GM18526 (cell line): ENCODE measurements around the gene AGBL5.
A peak's percentile ranks its signal among the peaks of the same experiment; 100 is the strongest.

ENCODE experiments used
- POLR2A ChIP-seq: IDR thresholded peaks from 3 replicates; pipeline ENCODE4 v1.6.1; 2011; ENCODE audit not compliant: insufficient read length; ENCODE audit errors: extremely low read depth

AGBL5 gene

DNA sequence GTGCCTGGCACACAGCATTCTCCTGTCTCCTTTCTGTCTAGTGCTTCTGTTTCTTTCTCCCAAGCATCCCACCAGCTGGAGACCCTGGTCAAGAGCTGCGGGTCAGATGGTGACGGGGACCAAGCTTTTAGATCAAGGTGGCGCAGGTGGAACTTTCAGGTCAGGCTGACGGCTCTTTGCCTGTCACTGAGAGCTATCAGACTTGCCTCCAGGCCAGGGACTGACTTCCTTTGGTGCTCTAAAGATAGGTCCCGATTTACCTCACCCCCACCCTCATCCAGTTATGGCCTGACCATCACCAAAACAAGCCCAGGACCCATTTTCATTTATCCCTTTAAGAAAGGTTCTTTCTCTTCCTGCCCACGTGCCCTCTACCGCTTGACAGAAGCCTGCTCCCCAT lies 25.8 kb downstream of the AGBL5 start:
- TF ChIP-seq POLR2A = no peak

DNA sequence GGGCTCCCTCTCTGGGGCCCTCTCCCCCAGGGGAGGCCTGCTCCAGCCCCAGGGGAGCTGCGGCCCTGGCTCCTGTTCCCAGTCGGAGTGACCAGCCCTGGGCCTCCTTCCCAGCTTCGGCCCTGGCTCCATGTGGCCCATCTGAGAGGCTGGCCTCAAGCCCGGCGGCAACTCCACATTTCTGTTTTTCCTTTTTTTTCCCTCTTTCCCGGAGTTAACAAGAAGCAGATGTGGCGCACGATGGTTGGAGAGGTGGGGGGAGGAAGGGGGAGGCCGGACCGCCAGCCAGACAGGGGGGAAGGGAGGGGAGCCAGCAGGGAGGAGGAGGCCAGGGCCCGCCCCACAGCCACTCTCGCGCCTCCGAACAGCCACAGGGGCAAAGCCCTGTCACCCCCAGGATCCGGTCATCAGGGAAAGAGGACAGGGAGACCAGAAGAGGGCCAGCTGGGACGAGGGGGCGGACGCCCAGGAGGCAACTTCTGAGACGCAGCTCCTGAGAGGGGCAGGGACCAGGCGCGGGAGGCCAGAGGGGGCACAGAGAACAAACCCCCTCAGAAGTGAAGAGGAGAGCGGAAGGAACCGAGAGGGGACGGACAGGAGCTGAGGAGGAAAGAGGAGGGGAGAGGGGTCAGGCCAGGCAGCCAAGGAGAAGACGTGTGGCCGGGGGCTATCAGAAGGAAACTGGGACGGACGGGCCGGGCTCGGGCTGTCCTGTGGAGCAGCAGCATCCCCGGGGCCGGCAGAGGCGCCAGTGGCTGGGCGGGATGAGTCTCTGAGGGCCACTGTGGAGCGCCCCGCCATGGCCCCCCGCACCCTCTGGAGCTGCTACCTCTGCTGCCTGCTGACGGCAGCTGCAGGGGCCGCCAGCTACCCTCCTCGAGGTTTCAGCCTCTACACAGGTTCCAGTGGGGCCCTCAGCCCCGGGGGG lies 27.1 kb downstream of the AGBL5 start, which contains the start of gene EMILIN1:
Gene EMILIN1 (plus strand): TSS at position 349 of the 928 bp plus-strand sequence. CDS start 451 bp downstream, at position 800.
- no peak for TF ChIP-seq POLR2A

- TF ChIP-seq POLR2A = no peak
These were observed 28.0 kb downstream of the AGBL5 start for GRCh38 chr2:27079233-27080139.

DNA sequence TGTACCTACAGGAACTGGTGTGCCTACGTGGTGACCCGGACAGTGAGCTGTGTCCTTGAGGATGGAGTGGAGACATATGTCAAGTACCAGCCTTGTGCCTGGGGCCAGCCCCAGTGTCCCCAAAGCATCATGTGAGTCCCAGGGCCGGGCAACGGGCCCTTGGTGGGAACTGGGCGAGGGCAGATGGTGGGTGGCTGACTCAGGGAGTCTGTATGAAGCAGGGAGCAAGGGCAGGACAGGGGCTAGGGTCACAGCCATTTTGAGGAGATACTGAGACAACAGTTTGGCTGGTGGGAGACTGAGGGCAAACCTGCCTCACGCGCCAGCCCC lies 28.6 kb downstream of the AGBL5 start:
- no peak for TF ChIP-seq POLR2A

DNA sequence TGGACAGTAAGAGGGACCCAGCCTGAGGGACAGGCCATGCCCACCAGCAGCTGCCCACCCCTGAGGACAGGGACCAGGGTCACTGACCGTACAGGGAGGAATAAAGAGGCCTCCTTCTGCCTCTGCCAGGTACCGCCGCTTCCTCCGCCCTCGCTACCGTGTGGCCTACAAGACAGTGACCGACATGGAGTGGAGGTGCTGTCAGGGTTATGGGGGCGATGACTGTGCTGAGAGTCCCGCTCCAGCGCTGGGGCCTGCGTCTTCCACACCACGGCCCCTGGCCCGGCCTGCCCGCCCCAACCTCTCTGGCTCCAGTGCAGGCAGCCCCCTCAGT lies 29.1 kb downstream of the AGBL5 start:
- no peak for TF ChIP-seq POLR2A

- no peak for TF ChIP-seq POLR2A
These were observed 30.7 kb downstream of the AGBL5 start for GRCh38 chr2:27081984-27082772.

DNA sequence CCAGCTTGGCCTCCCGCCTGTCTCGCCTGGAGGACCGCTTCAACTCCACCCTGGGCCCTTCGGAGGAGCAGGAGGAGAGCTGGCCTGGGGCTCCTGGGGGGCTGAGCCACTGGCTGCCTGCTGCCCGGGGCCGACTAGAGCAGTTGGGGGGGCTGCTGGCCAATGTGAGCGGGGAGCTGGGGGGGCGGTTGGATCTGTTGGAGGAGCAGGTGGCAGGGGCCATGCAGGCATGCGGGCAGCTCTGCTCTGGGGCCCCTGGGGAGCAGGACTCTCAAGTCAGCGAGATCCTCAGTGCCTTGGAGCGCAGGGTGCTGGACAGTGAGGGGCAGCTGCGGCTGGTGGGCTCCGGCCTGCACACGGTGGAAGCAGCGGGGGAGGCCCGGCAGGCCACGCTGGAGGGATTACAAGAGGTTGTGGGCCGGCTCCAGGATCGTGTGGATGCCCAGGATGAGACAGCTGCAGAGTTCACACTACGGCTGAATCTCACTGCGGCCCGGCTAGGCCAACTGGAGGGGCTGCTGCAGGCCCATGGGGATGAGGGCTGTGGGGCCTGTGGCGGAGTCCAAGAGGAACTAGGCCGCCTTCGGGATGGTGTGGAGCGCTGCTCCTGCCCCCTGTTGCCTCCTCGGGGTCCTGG lies 31.4 kb downstream of the AGBL5 start:
- no peak for TF ChIP-seq POLR2A

DNA sequence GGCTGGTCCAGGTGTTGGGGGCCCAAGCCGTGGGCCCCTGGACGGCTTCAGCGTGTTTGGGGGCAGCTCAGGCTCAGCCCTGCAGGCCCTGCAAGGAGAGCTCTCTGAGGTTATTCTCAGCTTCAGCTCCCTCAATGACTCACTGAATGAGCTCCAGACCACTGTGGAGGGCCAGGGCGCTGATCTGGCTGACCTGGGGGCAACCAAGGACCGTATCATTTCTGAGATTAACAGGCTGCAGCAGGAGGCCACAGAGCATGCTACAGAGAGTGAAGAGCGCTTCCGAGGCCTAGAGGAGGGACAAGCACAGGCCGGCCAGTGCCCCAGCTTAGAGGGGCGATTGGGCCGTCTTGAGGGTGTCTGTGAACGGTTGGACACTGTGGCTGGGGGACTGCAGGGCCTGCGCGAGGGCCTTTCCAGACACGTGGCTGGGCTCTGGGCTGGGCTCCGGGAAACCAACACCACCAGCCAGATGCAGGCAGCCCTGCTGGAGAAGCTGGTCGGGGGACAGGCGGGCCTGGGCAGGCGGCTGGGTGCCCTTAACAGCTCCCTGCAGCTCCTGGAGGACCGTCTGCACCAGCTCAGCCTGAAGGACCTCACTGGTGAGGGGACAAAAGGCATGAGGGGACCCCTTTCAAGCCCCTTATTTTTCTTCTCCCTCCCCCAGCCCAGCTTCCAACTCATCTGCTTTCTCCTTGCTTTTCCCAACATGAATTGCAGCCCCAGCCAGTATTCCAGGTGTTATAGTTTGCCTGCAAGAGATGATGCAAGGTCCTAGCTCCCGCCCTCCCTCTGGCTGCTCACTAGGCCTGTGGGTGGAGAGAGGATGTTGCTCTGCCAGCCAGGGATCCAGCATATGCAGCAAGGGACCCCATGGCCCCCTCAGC lies 32.2 kb downstream of the AGBL5 start:
- no peak for TF ChIP-seq POLR2A

- no peak for TF ChIP-seq POLR2A
These were observed 33.0 kb downstream of the AGBL5 start for GRCh38 chr2:27084297-27085061.

- TF ChIP-seq POLR2A = no peak
These were observed 33.7 kb downstream of the AGBL5 start for GRCh38 chr2:27085062-27085672.

DNA sequence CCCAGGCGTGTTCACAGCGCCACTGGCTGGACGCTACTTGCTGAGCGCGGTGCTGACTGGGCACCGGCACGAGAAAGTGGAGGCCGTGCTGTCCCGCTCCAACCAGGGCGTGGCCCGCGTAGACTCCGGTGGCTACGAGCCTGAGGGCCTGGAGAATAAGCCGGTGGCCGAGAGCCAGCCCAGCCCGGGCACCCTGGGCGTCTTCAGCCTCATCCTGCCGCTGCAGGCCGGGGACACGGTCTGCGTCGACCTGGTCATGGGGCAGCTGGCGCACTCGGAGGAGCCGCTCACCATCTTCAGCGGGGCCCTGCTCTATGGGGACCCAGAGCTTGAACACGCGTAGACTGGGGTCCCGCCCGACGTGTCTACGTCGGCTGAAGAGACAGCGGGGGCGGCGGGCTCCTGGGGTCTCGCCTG lies 34.2 kb downstream of the AGBL5 start:
- no peak for TF ChIP-seq POLR2A

GRCh38 chr2:27086090-27086723 lies 34.7 kb downstream of the AGBL5 start:
- TF ChIP-seq POLR2A = peak; percentile 65
